ENCODE measurements around the gene MMP24.

The MMP24 gene

GRCh38 chr20:35295674-35296073 lies 69.2 kb downstream of the MMP24 start:
- no peak overlapping the region for H3K4me3 ChIP-seq
- H3K9me3 ChIP-seq (replicated peaks in 1 of 11), result no peaks in the 10 kb centered on the region
- H3K36me3 ChIP-seq, result no peaks in the 10 kb centered on the region
- no peak overlapping the region for H3K27ac ChIP-seq
- H3K4me1 ChIP-seq, result peaks cover 0 to 12% (median 0%) of the 10 kb centered on the region in 10 experiments; a peak in 6 of 20 replicates
- H4K20me1 ChIP-seq, result peaks cover 0 to 7% (median 0%) of the 10 kb centered on the region in 11 experiments; a peak in 1 of 22 replicates
- no peak for TF ChIP-seq Cebpa-rat (IDR thresholded peaks at IDR 0.05)
- H3K4me2 ChIP-seq, result no peak overlapping the region
- H3K9ac ChIP-seq, result no peak overlapping the region
- no peaks in the 10 kb centered on the region for H3K27me3 ChIP-seq

- H3K9ac ChIP-seq, result no peak overlapping the region
- no peak overlapping the region for H3K27ac ChIP-seq
- H3K36me3 ChIP-seq, result no peaks in the 10 kb centered on the region
- H3K27me3 ChIP-seq, result no peaks in the 10 kb centered on the region
- no peaks in the 10 kb centered on the region for H3K9me3 ChIP-seq (replicated peaks in 1 of 11)
- no peak overlapping the region for H3K4me2 ChIP-seq
- H4K20me1 ChIP-seq, result peaks cover 0 to 7% (median 0%) of the 10 kb centered on the region in 11 experiments; a peak in 1 of 22 replicates
- TF ChIP-seq Cebpa-rat (IDR thresholded peaks at IDR 0.05), result no peak
- no peak overlapping the region for H3K4me3 ChIP-seq
- H3K4me1 ChIP-seq, result peaks cover 0 to 12% (median 0%) of the 10 kb centered on the region in 10 experiments; a peak in 6 of 20 replicates
Measured at GRCh38 chr20:35296101-35296554, 69.6 kb downstream of the MMP24 start.

GRCh38 chr20:35297155-35297554 lies 70.7 kb downstream of the MMP24 start:
- Histone ChIP-seq H3K27me3 (no peaks in the 10 kb centered on the region), H3K9ac (no peak overlapping the region), H3K9me3 (replicated peaks in 1 of 11) (no peaks in the 10 kb centered on the region), H3K27ac (no peak overlapping the region; a peak in 1 of 22 replicates), H4K20me1 (peaks cover 0 to 3% (median 0%) of the 10 kb centered on the region in 11 experiments; a peak in 1 of 22 replicates), H3K4me3 (no peak overlapping the region), H3K4me1 (peaks cover 0 to 12% (median 0%) of the 10 kb centered on the region in 10 experiments; a peak in 6 of 20 replicates), H3K4me2 (peak overlapping the region in 3 of 11 experiments; percentile 1 to 21 (median 11); a peak in 2 of 22 replicates), H3K36me3 (peaks cover 0 to 9% (median 0%) of the 10 kb centered on the region in 11 experiments; a peak in 5 of 22 replicates)
- no peak for TF ChIP-seq Cebpa-rat (IDR thresholded peaks at IDR 0.05)

GRCh38 chr20:35297740-35298139 lies 71.2 kb downstream of the MMP24 start:
- H3K27ac ChIP-seq, result no peak overlapping the region
- no peaks in the 10 kb centered on the region for H3K9me3 ChIP-seq (replicated peaks in 1 of 11)
- no peak overlapping the region for H3K4me2 ChIP-seq
- H3K4me3 ChIP-seq, result no peak overlapping the region
- H3K4me1 ChIP-seq, result peaks cover 0 to 12% (median 0%) of the 10 kb centered on the region in 10 experiments; a peak in 6 of 20 replicates
- no peak overlapping the region for H3K9ac ChIP-seq
- no peaks in the 10 kb centered on the region for H3K27me3 ChIP-seq
- H3K36me3 ChIP-seq, result peaks cover 0 to 13% (median 5%) of the 10 kb centered on the region in 11 experiments; a peak in 7 of 22 replicates
- TF ChIP-seq Cebpa-rat (IDR thresholded peaks at IDR 0.05), result no peak
- no peaks in the 10 kb centered on the region for H4K20me1 ChIP-seq

GRCh38 chr20:35298264-35298663 lies 71.8 kb downstream of the MMP24 start:
- H3K4me2 ChIP-seq, result no peak overlapping the region
- H4K20me1 ChIP-seq, result no peaks in the 10 kb centered on the region
- no peak overlapping the region for H3K4me3 ChIP-seq
- H3K4me1 ChIP-seq, result peaks cover 0 to 12% (median 0%) of the 10 kb centered on the region in 10 experiments; a peak in 6 of 20 replicates
- no peaks in the 10 kb centered on the region for H3K9me3 ChIP-seq (replicated peaks in 1 of 11)
- no peak overlapping the region for H3K27ac ChIP-seq
- no peak for TF ChIP-seq Cebpa-rat (IDR thresholded peaks at IDR 0.05)
- H3K9ac ChIP-seq, result no peak overlapping the region
- no peaks in the 10 kb centered on the region for H3K27me3 ChIP-seq
- H3K36me3 ChIP-seq, result peaks cover 0 to 18% (median 10%) of the 10 kb centered on the region in 11 experiments; a peak in 9 of 22 replicates

- Histone ChIP-seq H3K27ac (no peak overlapping the region), H4K20me1 (peaks cover 0 to 8% (median 0%) of the 10 kb centered on the region in 11 experiments; a peak in 1 of 22 replicates), H3K9ac (peak overlapping the region in 1 of 11 experiments; percentile 5; a peak in 1 of 22 replicates), H3K9me3 (replicated peaks in 1 of 11) (no peaks in the 10 kb centered on the region), H3K36me3 (peaks cover 0 to 22% (median 14%) of the 10 kb centered on the region in 11 experiments; a peak in 10 of 22 replicates), H3K4me3 (no peak overlapping the region), H3K4me2 (0 out of 22 replicates have a peak overlapping the region, but pooled peaks of 1 of the 11 experiments have one; percentile 17), H3K4me1 (peaks cover 0 to 25% (median 0%) of the 10 kb centered on the region in 10 experiments; a peak in 9 of 20 replicates), H3K27me3 (no peaks in the 10 kb centered on the region)
- TF ChIP-seq Cebpa-rat (IDR thresholded peaks at IDR 0.05), result no peak
Measured at GRCh38 chr20:35299780-35300179, 73.3 kb downstream of the MMP24 start.

GRCh38 chr20:35300469-35301262 lies 74.2 kb downstream of the MMP24 start:
- Histone ChIP-seq H3K4me2 (no peak overlapping the region), H3K27me3 (no peaks in the 10 kb centered on the region), H3K4me3 (no peak overlapping the region), H3K9me3 (replicated peaks in 1 of 11) (no peaks in the 10 kb centered on the region), H3K27ac (no peak overlapping the region), H4K20me1 (peaks cover 0 to 12% (median 0%) of the 10 kb centered on the region in 11 experiments; a peak in 1 of 22 replicates), H3K4me1 (peaks cover 0 to 34% (median 5%) of the 10 kb centered on the region in 10 experiments; a peak in 12 of 20 replicates), H3K9ac (no peak overlapping the region), H3K36me3 (peaks cover 0 to 30% (median 20%) of the 10 kb centered on the region in 11 experiments; a peak in 14 of 22 replicates)
- TF ChIP-seq Cebpa-rat (IDR thresholded peaks at IDR 0.05), result no peak

- Histone ChIP-seq H3K9me3 (replicated peaks in 1 of 11) (no peaks in the 10 kb centered on the region), H3K27ac (no peak overlapping the region), H3K4me1 (peaks cover 0 to 42% (median 12%) of the 10 kb centered on the region in 10 experiments; a peak in 12 of 20 replicates), H3K4me3 (no peak overlapping the region), H3K27me3 (no peaks in the 10 kb centered on the region), H3K36me3 (peaks cover 5 to 38% (median 22%) of the 10 kb centered on the region in 11 experiments; a peak in 17 of 22 replicates), H3K9ac (no peak overlapping the region), H3K4me2 (no peak overlapping the region), H4K20me1 (peaks cover 0 to 18% (median 0%) of the 10 kb centered on the region in 11 experiments; a peak in 3 of 22 replicates)
- TF ChIP-seq Cebpa-rat (IDR thresholded peaks at IDR 0.05), result no peak
Measured at GRCh38 chr20:35301426-35301825, 74.9 kb downstream of the MMP24 start.
